GM23338 (cell line): ENCODE measurements around the gene MYADM. TPM values are rescaled to one million over a fixed set of nuclear protein-coding genes. Genes with fewer than 3 reads are reported as not detected.
"Not testable (repeated sequence)": the region's sequence is repeated elsewhere in the genome, so short reads cannot be mapped to it uniquely, and the experiment has no call there.

ENCODE experiments used
- ATAC-seq: fragments of 200-7000 bp; cut with Tn5 transposase; 3 replicates; pipeline ENCODE4 v1.9.1; 2020
- DNase-seq: peaks from one replicate; pipeline ENCODE4 v3.0.0-alpha.2; 2015; ENCODE audit warnings: low spot score
- H2AFZ ChIP-seq: fragments of 200-600 bp; sonication (generic); 2 replicates; pipeline ENCODE4 v1.8.0; 2016; ENCODE audit warnings: antibody characterized with exemption, mild to moderate bottlenecking, moderate library complexity
- H3F3A ChIP-seq: fragments of 200-600 bp; sonication (generic); replicated peaks from 2 replicates; pipeline ENCODE4 v1.8.0; 2017; ENCODE audit warnings: antibody characterized with exemption, mixed run types, low read depth
- H3K27ac ChIP-seq: fragments of 200-600 bp; sonication (generic); 2 replicates; pipeline ENCODE4 v1.6.1; 2016; ENCODE audit warnings: low read depth
- H3K27me3 ChIP-seq: fragments of 200-600 bp; sonication (generic); 2 replicates; pipeline ENCODE4 v1.8.0; 2016; ENCODE audit warnings: mild to moderate bottlenecking, mixed run types, moderate library complexity; ENCODE audit not compliant: insufficient read depth
- H3K36me3 ChIP-seq: fragments of 200-600 bp; sonication (generic); 2 replicates; pipeline ENCODE4 v1.8.0; 2016; ENCODE audit warnings: mild to moderate bottlenecking; ENCODE audit not compliant: insufficient read depth
- H3K4me1 ChIP-seq: fragments of 200-600 bp; sonication (generic); 2 replicates; pipeline ENCODE4 v1.8.0; 2016; ENCODE audit warnings: mild to moderate bottlenecking, moderate library complexity; ENCODE audit not compliant: insufficient read depth
- H3K4me2 ChIP-seq: fragments of 200-600 bp; sonication (generic); 2 replicates; pipeline ENCODE4 v1.7.1; 2017; ENCODE audit warnings: mixed run types
- H3K4me3 ChIP-seq: fragments of 200-600 bp; sonication (generic); 2 replicates; pipeline ENCODE4 v1.6.1; 2016; ENCODE audit warnings: mixed run types
- H3K79me2 ChIP-seq: fragments of 200-600 bp; sonication (generic); replicated peaks from 2 replicates; pipeline ENCODE4 v1.8.0; 2017; ENCODE audit warnings: mild to moderate bottlenecking; ENCODE audit not compliant: insufficient read depth
- H3K9me2 ChIP-seq: fragments of 200-600 bp; sonication (generic); 2 replicates; pipeline ENCODE4 v1.8.0; 2017; ENCODE audit not compliant: insufficient read depth
- H4K20me1 ChIP-seq: fragments of 200-600 bp; sonication (generic); replicated peaks from 2 replicates; pipeline ENCODE4 v1.8.0; 2017; ENCODE audit warnings: mild to moderate bottlenecking; ENCODE audit not compliant: insufficient read depth
- H3K27ac Mint-ChIP-seq: 2 replicates; pipeline ENCODE4 v1.8.0; 2020; ENCODE audit warnings: inconsistent platforms, mild to moderate bottlenecking, moderate library complexity, mixed read lengths
- H3K27me3 Mint-ChIP-seq: 3 replicates; pipeline ENCODE4 v1.8.0; 2022; ENCODE audit warnings: low read depth, mild to moderate bottlenecking, moderate library complexity, mixed read lengths, inconsistent platforms; ENCODE audit not compliant: insufficient read depth, poor library complexity
- H3K36me3 Mint-ChIP-seq: 3 replicates; pipeline ENCODE4 v1.8.0; 2021; ENCODE audit warnings: low read depth, mild to moderate bottlenecking, inconsistent platforms, moderate library complexity, mixed read lengths
- H3K4me1 Mint-ChIP-seq: 3 replicates; pipeline ENCODE4 v1.8.0; 2020; ENCODE audit warnings: mild to moderate bottlenecking, inconsistent platforms, mixed read lengths
- H3K4me3 Mint-ChIP-seq: 3 replicates; pipeline ENCODE4 v1.8.0; 2021; ENCODE audit warnings: moderate library complexity, mild to moderate bottlenecking, inconsistent platforms, mixed read lengths
- H3K9me3 Mint-ChIP-seq: 3 replicates; pipeline ENCODE4 v1.8.0; 2020; ENCODE audit warnings: moderate library complexity, mild to moderate bottlenecking, inconsistent platforms, mixed read lengths
- CREB1 ChIP-seq: fragments of 250-450 bp; sonication (Bioruptor Pico); IDR thresholded peaks from 2 replicates; pipeline ENCODE4 v1.5.0; 2020; ENCODE audit warnings: low read depth, mild to moderate bottlenecking, moderate library complexity
- ETS1 ChIP-seq: IDR thresholded peaks from 2 replicates; pipeline ENCODE4 v1.6.1; 2016; ENCODE audit warnings: antibody characterized with exemption
- EZH2 ChIP-seq: fragments of 200-600 bp; sonication (generic); IDR thresholded peaks from one replicate; pipeline ENCODE4 v1.8.0; 2017; ENCODE audit warnings: antibody characterized with exemption, mild to moderate bottlenecking, low read depth; ENCODE audit not compliant: unreplicated experiment
- EZH2phosphoT487 ChIP-seq: fragments of 200-600 bp; sonication (generic); IDR thresholded peaks from one replicate; pipeline ENCODE4 v1.8.1; 2018; ENCODE audit warnings: antibody characterized with exemption; ENCODE audit not compliant: unreplicated experiment
- JUNB ChIP-seq: IDR thresholded peaks from one replicate; pipeline ENCODE4 v1.6.1; 2016; ENCODE audit warnings: antibody characterized with exemption; ENCODE audit not compliant: unreplicated experiment
- NANOG ChIP-seq: IDR thresholded peaks from 2 replicates; pipeline ENCODE4 v1.6.1; 2016; ENCODE audit warnings: antibody characterized with exemption, borderline replicate concordance
- POLR2AphosphoS5 ChIP-seq: IDR thresholded peaks from 2 replicates; pipeline ENCODE4 v1.6.1; 2016; ENCODE audit warnings: antibody characterized with exemption, low read depth
- REST ChIP-seq: IDR thresholded peaks from one replicate; pipeline ENCODE4 v1.6.1; 2018; ENCODE audit warnings: antibody characterized with exemption; ENCODE audit not compliant: unreplicated experiment
- STAT1 ChIP-seq: IDR thresholded peaks from one replicate; pipeline ENCODE4 v1.6.1; 2016; ENCODE audit warnings: antibody characterized with exemption; ENCODE audit not compliant: unreplicated experiment
- ZNF331 ChIP-seq: fragments of 250-450 bp; sonication (Bioruptor Pico); IDR thresholded peaks from 2 replicates; pipeline ENCODE4 v1.5.0; 2020; ENCODE audit warnings: low read depth, mild to moderate bottlenecking, moderate library complexity
- ZNF462 ChIP-seq: fragments of 250-450 bp; sonication (Bioruptor Pico); IDR thresholded peaks from 2 replicates; pipeline ENCODE4 v1.5.0; 2020; ENCODE audit warnings: mild to moderate bottlenecking, moderate library complexity
- polyA plus RNA-seq: library from polyadenylated mRNA; unstranded; fragments of >200 nt; fragmentation: Nextera tagmentation; extraction: Ambion mirVana; gene quantifications from 2 replicates; pipeline ENCODE4 v1.2.1, GENCODE V29; 2016
- total RNA-seq: library from RNA; depleted of rRNA; stranded (reverse); fragments of >200 nt; shearing (Covaris generic); gene quantifications from 2 replicates; pipeline ENCODE4 v1.2.3, GENCODE V29; 2014

MYADM gene
- total and polyA plus RNA-seq, 2 experiments from 2014 or later = 49.9 to 57.1 TPM

DNA sequence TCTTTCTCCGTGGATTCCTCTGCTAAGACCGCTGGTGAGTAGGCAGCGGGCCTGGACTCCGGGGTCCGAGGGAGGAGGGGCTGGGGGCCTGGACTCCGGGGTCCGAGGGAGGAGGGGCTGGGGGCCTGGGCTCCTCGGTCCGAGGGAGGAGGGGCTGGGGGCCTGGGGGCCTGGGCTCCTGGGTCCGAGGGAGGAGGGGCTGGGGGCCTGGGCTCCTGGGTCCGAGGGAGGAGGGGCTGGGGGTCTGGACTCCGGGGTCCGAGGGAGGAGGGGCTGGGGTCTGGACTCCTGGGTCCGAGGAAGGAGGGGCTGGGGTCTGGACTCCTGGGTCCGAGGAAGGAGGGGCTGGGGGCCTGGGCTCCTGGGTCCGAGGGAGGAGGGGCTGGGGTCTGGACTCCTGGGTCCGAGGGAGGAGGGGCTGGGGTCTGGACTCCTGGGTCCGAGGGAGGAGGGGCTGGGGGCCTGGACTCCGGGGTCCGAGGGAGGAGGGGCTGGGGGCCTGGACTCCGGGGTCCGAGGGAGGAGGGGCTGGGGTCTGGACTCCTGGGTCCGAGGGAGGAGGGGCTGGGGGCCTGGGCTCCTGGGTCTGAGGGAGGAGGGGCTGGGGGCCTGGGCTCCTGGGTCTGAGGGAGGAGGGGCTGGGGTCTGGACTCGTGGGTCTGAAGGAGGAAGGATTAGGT is 2.3 kb downstream of the MYADM start:
- Mint-ChIP-seq H3K36me3 (peaks cover 30% of the 10 kb centered on the region), H3K4me1 (peaks cover 39% of the 10 kb centered on the region), H3K4me3 (peak overlapping the region; percentile 87), H3K27ac (0 out of 2 replicates have a peak overlapping the region, but pooled peaks have one; percentile 62), H3K27me3 (peaks cover 37% of the 10 kb centered on the region)
- H2AFZ ChIP-seq, H3K9me3 Mint-ChIP-seq, H3K9me2 ChIP-seq, ATAC-seq, H4K20me1 ChIP-seq, DNase-seq, H3K27me3 ChIP-seq: not testable (repeated sequence)
- H3K4me1 ChIP-seq = peaks cover 22% of the 10 kb centered on the region
- H3K79me2 ChIP-seq = peaks cover 28% of the 10 kb centered on the region
- H3K27ac ChIP-seq = peak overlapping the region; percentile 98
- peak overlapping the region; percentile 99 for H3K4me3 ChIP-seq
- peaks cover 18% of the 10 kb centered on the region; the same call in 1 of the 2 replicates for H3K36me3 ChIP-seq
- peak overlapping the region; percentile 100 for H3K4me2 ChIP-seq
- peaks cover 28% of the 10 kb centered on the region for H3F3A ChIP-seq

- Histone ChIP-seq H2AFZ (no peak overlapping the region), H3K79me2 (peaks cover 28% of the 10 kb centered on the region), H3K4me3 (peak overlapping the region; percentile 99; the same call in 1 of the 2 replicates), H3K27ac (peak overlapping the region; percentile 66; the same call in 1 of the 2 replicates), H3K4me2 (0 out of 2 replicates have a peak overlapping the region, but pooled peaks have one; percentile 55), H3K36me3 (peaks cover 18% of the 10 kb centered on the region; the same call in 1 of the 2 replicates), H3K9me2 (no peaks in the 10 kb centered on the region), H3K4me1 (peaks cover 19% of the 10 kb centered on the region), H3K27me3 (no peaks in the 10 kb centered on the region), H3F3A (peaks cover 25% of the 10 kb centered on the region), H4K20me1 (peaks cover 8% of the 10 kb centered on the region)
- ATAC-seq (no peak), DNase-seq (no peak)
- Mint-ChIP-seq H3K27me3 (peaks cover 35% of the 10 kb centered on the region), H3K27ac (0 out of 2 replicates have a peak overlapping the region, but pooled peaks have one; percentile 68), H3K9me3 (no peaks in the 10 kb centered on the region), H3K36me3 (peaks cover 31% of the 10 kb centered on the region), H3K4me1 (peaks cover 34% of the 10 kb centered on the region), H3K4me3 (peak overlapping the region; percentile 63)
- TF ChIP-seq STAT1 = no peak
- no peak for TF ChIP-seq ETS1
- no peak for TF ChIP-seq REST
- no peak for TF ChIP-seq JUNB
- TF ChIP-seq ZNF331 (CRISPR knock-in tag) = no peak
- TF ChIP-seq ZNF462 (CRISPR knock-in tag) = no peak
- TF ChIP-seq POLR2AphosphoS5 = no peak
- TF ChIP-seq EZH2 = no peak
- no peak for TF ChIP-seq CREB1 (CRISPR knock-in tag)
- no peak for TF ChIP-seq EZH2phosphoT487
- TF ChIP-seq NANOG = no peak
Observed at GRCh38 chr19:53870485-53870844, 2.8 kb downstream of the MYADM start.
